Measurements from ENCODE around the gene BRD2.

BRD2 gene

GRCh38 chr6:33030245-33030644 lies 61.9 kb downstream of the BRD2 start:
- H3K9me3 ChIP-seq = no peaks in the 10 kb centered on the region
- no peak overlapping the region for H3K27ac ChIP-seq
- no peaks in the 10 kb centered on the region for H3K36me3 ChIP-seq
- H3K4me1 ChIP-seq (ENCODE audit: control insufficient read depth in 1 of 2, insufficient read depth in 1 of 2, low read depth in 1 of 2, low read length in 1 of 2) = no peaks in the 10 kb centered on the region
- TF ChIP-seq CTCF (IDR thresholded peaks at IDR 0.05) = no peak
- peaks cover 9% of the 10 kb centered on the region for H3K27me3 ChIP-seq
- no peak overlapping the region for H3K4me3 ChIP-seq (ENCODE audit: low read depth in 1 of 2, low read length in 1 of 2)
